Hepatic stellate cell (primary cell): ENCODE results near the gene IRF4.

ENCODE experiments used
- DNase-seq: peaks from one replicate; pipeline ENCODE4 v3.0.0; 2011; ENCODE audit warnings: low spot score

IRF4 gene

DNA sequence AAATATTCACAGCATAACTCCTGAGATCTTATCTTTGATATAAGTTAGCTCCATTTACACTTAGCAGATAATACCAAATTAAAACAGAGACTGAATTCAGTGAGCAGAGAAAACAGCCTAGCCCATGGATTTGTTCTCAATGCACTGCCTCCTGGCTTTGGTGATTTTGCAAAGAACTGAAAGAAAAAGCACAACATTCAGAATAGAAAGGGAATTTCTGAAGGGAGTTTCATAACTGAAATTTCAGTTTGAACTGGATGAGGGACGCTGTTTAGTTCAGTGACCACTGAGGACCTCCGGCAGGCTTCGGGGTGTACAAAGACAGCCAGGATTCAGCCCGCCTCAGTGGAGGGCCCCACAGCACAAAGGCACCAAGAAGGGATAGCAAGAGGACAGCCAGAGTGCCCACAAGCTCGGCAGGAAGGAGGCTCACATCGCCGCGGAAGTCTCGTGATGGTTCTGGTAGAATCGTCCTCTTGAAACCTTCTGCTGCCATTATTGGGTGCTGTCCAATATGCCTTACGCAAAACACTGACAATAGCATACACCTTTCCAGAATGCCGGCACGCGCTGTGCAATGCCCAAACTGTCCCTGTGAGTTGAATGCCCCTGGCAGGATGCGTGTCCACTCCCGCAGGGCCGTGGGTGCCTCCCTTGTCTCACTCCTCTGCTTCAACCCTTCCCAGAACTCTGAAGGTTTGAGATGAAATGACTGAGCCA, 9.7 kb upstream of the IRF4 start:
- DNase-seq: no peak

DNA sequence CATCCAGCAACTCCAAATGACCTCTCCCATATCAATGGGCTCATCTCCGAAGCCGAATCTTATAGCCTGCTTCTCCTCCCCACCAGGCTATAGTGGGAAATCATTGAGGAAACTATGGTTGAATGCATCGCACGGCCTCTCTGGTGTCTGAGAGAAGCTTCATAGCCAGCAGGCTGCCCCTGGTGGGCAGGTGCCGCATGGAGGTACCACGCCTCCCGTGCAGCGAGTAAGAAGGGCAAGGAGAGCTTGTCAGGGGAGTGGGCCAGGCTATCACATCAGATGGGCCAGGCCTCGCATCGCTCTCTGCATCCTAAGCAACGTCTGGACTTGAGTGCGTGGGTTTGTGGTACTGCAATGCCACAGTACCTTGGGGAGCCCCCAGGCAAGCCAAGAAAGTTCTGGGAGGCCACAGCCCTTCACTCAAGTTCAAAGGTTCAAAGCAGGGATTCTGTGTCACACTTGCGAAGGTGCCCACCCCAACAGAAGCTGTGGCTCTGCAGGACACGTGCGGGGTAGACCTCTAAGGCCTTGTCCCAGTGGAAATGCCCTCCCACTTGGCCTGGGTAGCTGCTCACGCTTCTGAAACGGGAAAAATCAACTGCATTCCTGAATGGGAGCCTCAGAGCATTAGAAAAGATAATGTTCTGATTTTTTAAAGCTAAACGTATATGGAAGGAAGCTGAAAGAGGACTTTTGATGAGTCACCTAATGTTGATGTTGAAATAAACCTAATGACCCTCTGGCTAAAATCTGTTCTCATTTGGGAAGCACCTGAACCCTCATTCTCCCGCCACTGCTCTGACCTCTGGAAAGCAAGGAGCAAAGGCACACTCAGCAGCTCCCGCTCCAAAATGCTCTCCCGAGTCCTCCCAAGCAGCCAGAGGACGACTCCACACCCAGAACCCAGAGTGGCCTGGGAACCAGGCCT, 8.4 kb upstream of the IRF4 start:
- no peak for DNase-seq

DNA sequence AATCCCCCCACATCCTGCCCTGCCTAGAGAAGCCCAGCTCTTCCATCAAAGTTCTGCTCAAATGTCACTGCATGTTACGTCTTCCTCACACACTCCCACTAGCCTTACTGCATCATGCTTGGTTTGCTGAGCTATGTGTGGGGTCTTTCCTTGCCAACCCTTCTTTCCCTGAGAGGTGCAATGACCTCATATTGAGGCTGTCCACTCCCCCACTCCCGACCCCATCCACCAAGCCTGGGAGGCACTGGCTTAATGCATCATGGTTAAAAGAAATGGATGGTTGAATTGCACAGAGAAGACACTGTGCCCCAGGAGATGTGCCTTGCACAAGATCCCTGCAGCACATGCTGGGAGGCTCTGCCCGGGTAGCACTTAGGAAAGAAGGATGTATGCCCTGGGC, 7.7 kb upstream of the IRF4 start:
- no peak for DNase-seq

DNA sequence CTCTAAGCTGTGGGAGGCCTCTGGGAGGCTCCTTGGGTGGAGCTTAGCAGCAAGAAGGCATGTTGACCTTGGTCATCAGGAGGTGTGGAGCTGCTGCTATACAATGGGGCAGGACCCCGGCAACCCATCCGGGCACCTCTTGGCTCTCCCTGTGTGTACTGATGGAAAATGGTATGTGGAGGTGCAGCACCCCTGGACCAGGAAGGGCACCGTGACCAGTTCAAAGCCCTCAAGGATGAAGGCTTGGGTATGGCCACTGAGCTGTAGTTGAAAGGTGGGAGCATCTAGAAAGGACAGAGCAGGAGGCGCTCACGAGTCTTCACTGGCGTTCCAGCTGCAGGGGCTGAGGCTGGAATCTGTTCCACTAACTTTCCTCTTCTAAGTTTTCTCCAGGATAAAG, 6.7 kb upstream of the IRF4 start:
- no peak for DNase-seq

DNA sequence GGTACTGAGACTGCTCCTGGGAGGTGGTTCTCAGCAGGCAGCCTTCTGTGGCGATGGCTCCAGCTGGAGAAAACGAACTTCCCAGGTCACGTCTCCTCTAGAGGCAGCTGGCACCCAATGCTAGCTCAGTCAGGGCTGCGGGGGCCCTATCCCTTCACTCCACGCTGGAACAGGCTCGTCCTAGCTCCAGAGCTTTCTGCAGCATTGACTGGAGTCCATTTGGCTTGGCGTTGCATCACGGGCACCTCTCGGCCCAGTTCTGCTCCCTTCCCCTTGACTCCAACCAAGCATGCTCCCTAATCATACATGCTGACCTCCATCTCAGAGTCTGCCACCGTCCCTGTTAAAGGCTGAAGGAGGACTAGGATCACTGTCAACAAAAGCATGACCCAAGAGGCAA, 5.9 kb upstream of the IRF4 start:
- no peak for DNase-seq

DNA sequence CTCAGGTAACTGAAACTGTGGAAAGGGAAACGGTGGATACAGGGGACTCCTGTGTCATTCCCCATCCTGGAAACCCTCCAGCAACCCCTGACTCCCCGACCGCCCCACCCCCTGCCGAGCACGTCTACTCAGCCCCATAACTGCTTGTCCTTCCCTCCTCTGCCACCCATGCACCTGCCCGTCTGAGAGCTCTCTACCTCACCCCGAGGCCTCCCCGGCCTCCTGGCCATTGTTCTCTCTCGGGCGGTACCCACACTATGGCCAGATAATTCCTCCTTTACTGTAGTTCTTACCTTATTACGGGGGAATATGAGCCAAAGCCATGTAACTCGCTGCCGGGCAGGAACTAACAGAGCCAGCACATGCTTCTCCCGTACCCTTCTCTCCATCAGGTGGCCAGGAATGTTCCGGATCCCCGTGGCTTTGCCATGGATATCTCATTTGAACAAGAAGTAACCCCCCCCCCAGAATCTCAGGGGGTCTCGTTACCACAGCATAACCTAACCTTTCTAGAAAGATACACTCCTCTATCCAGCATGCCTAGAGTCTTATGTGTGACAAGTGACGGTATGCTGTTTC, 4.8 kb upstream of the IRF4 start:
- DNase-seq: no peak

DNA sequence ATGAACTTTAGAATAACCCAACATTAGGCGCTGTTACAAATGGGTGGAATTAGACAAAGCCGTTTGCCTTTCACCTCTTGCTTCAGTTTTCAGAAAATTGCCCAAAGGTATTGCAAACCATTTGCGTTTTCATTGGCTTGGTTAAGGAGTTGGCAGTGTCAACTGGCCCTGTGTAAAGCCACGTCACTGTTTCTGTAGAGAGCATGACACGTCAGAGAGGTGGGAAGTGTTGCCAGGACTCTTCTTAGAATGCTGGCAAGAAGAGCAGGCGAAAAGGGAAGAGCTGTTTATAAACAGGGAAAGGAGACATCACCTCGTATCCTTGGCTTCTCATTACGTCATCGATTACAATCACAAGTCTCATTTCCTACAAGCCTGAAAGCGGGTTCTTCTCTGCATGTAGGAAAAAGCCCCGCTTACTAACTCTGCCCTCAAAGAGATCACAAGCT, 4.2 kb upstream of the IRF4 start:
- DNase-seq: no peak

DNA sequence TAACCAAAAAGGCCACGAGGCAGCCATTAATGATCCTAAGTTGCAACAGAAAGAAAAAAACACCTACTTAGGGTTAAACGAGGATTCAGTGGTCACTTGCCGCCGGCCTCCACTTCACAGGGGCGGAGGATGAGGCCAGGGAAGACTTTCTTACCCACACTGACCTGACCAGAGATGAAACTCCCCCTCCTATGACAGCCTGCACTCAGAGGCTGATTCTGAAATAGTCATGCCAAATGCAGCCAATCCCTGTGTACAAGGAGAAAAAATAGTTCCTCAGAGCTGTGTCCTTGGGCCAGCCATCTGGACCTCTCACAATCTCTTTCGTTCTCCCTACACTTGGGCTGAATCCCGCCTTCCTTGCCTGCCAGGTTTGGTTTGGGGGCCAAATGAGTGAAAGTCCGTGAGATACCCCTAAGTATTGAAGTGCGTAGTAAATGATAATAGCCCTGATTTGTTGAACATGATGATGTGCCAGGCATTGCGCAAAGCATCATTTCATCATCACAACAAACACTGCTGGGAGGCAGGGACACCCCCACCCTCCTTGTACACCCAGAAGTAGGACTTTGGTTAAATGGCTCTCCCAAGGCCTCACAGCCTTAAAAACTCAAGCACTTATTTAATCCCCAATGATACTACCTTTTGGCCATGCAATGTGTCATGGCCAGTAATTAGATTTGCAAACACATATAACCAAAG, 3.2 kb upstream of the IRF4 start:
- no peak for DNase-seq

DNA sequence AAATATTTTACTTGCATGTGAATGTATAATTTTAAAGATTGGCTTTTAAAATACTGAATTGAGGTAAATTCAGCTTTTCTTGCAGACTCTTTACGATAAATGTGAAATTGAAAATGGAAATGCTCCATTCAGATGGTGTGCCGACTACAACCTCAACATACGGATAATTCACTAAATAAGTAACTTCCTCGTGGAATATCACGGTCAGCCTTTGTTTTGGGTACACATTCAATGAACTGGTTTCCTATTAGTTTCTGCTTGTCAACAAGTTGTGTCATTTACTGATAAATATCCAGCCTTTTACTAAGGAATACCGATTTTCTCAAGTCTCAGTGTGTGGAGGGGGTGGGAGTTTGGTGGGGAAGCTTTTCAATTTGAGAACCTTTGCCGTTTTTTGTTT, 2.4 kb upstream of the IRF4 start:
- no peak for DNase-seq

DNA sequence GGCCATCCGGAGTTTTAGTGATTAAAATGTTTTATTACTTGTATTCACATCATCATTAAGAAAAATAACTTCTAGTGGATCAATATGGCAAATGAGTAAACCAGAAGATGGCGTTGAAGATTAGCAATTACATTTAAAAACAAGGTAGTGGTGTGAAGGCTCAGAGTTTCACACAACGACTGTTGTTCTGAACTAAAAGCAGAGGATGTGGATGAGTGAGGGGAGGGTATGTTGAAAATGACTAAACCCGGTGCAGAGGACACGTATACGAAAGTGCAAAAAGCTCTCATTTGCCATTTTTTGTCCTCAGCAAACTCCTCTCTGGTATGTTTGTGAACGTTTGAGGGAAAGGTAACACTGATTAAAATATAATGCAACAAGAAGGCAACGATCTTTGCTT, 1.9 kb upstream of the IRF4 start:
- DNase-seq: no peak

DNA sequence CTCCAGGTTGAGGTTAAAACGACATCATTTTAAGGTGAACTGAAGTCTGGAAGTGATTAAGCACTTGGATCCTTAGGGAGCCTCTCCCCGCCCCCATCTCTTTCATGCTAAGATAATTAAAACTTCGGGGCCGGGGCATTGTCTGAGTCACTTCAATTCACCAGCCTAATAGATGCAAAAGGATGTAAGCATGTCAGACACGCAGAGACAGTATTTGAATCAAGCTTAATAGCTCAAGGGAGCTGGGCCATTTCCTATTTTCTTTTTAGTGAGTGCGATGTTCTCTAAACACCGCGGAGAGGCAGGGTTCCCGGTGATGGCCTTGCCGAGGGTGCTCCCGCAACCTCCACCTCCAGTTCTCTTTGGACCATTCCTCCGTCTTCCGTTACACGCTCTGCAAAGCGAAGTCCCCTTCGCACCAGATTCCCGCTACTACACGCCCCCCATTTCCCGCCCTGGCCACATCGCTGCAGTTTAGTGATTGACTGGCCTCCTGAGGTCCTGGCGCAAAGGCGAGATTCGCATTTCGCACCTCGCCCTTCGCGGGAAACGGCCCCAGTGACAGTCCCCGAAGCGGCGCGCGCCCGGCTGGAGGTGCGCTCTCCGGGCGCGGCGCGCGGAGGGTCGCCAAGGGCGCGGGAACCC, 516 bp upstream of the IRF4 start:
- no peak for DNase-seq

DNA sequence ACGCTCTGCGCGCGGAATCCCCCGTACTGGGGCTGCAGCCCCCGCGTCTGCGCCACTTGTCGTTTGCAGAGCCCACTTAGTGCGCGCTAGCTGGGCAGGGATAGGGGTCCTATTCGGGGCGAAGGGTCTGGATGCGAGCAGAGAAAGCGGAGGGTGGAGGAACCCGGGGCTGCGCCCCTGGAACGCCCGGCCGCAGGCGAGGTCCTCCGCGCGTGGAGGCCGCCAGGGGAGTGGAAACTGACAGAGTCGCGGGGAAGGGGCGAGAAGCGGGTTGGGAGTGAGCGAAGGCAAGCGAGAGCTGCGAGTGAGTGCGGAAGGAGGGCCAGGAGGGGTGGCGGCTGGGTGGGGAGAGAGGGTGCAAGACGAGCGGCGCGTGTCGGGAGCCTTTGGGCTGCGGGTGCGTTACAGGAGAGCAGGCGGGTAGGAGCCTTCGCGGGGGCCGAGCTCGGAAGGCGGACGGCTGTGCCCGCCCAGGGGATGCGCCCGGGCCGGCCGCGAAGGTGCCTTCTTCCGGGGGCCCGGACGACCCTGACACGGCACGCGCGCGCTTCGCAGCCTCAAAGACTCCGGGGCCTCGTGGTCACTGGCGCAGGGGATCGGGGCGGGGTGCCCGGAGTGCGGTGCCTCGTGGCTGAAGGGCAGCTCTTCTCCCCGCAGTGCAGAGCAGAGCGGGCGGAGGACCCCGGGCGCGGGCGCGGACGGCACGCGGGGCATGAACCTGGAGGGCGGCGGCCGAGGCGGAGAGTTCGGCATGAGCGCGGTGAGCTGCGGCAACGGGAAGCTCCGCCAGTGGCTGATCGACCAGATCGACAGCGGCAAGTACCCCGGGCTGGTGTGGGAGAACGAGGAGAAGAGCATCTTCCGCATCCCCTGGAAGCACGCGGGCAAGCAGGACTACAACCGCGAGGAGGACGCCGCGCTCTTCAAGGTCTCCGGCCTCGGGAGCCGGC, 1.2 kb downstream of the IRF4 start:
- no peak for DNase-seq

DNA sequence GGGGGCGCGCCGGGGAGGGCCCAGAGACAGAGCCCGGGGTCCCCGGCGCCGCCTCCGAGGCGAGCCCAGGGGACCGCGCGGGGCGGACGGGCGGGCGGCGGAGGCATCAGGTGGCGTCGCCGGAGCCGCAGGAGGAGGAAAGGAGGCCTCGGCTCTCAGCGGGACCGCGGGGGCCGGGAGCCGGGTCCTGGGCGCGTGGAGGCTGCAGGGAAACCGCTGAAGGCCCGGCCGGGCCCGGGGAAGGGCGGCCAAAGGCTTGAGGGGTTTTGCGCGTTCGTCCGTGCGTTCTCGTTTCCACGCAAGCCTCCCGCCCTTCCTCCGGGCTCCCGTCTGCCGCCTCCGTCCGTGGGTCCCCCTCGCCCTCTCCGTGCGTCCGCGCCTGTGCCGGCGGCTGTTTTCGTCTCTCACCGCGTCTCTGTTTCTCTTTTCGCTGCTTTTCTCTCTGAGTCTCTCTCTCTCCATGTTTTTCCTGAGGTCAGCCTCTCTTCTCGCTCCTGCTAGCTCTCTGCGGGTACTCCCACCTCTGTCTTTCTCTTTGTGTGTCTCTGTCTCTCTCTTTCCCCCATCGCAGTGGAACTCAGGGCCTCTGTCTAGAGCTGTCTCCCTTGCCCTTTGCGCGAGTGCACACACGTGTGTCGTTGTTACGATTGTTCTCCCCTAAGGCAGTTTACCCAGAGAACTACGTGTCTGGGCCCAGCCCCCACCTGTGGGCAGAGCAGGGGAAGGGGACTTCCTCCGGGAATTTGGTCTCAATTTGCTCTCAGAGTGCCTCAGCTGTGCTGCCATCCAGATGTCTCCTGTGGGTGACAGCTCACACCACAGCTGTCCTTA, 2.1 kb downstream of the IRF4 start:
- DNase-seq: no peak

DNA sequence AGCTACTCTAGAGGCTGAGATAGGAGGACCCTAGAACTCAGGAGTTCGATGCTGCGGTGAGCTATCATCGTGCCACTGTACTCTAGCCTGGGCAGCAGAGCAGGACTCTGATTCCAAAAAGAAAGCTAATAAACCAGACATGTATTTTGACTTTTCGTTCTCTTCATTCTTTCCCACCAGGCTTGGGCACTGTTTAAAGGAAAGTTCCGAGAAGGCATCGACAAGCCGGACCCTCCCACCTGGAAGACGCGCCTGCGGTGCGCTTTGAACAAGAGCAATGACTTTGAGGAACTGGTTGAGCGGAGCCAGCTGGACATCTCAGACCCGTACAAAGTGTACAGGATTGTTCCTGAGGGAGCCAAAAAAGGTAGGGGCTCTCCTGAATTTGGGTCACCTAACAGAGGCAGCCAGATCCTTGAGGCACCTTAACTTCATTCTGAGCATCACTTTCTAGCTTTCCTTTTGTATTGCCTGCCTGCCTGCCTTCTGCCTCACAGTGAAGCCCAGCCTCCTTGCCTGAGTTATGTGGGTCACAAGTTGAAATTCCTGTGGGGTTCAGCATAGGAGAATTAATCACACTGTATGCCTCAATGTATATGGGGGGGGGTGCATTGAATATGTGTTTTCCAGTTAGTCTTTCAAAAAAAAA, 3.2 kb downstream of the IRF4 start:
- DNase-seq: no peak

DNA sequence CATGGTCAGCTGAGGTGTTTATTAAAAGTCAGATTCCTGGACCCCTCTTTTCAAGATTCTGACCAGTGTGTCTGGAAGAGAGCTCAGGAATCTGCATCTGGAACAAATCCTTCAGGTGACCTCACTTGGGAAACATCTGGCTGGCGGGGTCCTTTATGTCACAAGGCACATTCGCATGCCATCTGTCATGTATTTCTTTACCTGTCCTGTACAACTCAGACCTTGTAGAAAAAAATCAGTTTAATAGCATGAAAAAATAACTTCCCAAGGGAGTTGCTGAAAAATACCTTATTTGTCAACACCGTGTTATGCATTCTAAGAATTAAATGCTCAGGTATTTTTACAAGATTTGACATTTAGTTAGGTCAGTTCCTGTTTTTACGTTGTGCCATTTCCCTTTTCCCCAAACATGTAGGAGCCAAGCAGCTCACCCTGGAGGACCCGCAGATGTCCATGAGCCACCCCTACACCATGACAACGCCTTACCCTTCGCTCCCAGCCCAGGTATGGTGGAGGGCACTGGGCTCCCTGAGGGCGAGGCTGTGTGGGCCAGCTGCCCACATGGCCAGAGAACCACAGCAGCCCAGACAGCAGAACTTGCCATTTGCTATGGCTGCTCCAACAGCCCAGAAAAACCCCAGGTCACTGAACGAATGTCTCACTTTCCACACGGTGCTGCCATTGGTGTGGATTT, 4.0 kb downstream of the IRF4 start:
- no peak for DNase-seq

DNA sequence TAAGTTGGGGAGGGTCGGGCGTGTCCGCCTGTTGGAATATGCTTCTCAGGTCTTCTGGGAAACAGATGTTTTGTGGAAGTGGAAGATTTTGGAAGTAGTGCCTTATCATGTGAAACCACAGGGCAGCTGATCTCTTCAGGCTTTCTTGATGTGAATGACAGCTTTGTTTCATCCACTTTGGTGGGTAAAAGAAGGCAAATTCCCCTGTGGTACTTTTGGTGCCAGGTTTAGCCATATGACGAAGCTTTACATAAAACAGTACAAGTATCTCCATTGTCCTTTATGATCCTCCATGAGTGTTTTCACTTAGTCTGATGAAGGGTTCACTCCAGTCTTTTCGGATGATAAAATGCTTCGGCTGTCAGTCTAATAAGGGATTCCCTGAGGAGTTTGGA, 4.6 kb downstream of the IRF4 start:
- no peak for DNase-seq

DNA sequence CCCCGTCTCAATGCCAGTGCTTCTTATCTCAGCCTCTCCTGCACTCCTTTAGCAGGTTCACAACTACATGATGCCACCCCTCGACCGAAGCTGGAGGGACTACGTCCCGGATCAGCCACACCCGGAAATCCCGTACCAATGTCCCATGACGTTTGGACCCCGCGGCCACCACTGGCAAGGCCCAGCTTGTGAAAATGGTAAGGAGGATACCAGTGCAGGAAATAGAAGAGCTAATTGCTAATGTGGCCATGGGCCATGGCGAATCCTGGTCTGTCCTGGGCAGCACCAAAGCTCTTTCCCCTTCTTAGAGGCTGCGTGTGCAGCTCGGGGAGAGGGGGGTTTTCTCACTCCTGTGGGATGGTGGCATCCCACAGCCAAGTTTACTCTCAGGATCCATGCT, 5.5 kb downstream of the IRF4 start:
- DNase-seq: no peak

DNA sequence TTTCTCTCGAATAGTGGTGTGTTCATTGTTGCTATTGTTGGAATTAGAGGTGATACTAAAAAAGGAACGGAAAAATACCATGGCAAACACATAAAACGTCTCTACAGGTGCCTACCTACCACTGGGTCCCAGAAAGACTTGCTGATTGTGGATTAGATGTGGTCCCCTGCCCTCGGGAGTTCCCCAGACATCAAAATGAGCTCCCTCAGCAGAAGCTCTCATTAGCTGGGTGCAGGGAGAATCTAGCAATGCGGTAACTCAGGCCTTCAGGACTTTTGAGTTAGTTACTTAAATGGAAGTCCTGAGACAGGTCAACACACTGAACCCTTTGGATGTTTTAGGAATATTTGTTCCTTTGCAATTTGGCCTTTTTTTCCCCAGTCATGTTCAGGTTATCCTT, 6.1 kb downstream of the IRF4 start:
- no peak for DNase-seq

DNA sequence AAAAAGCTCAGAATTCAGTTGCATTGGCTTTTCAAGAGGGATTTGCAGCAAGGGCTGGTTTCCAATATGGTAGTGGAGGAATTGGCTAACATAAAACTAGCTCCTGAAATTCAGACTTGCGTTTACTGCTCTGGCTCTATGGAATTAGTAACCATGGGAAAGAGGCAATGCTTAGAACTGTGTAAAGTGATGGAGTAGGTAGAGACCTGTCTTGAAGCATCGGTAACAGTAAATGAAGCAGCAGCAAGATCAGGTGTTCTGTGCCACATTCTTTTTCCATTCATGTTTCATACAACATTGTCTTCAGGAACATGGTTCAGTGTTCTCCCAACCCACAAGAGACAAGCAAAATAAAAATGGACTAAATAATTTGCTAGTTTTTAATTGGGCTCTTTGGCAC, 6.5 kb downstream of the IRF4 start:
- no peak for DNase-seq
